ENCODE data around the gene ARFIP2.
A peak's percentile ranks its signal among the peaks of the same experiment; 100 is the strongest.
"Not testable (repeated sequence)": the region's sequence is repeated elsewhere in the genome, so short reads cannot be mapped to it uniquely, and the experiment has no call there.

Gene ARFIP2, protein sequence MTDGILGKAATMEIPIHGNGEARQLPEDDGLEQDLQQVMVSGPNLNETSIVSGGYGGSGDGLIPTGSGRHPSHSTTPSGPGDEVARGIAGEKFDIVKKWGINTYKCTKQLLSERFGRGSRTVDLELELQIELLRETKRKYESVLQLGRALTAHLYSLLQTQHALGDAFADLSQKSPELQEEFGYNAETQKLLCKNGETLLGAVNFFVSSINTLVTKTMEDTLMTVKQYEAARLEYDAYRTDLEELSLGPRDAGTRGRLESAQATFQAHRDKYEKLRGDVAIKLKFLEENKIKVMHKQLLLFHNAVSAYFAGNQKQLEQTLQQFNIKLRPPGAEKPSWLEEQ

DNA sequence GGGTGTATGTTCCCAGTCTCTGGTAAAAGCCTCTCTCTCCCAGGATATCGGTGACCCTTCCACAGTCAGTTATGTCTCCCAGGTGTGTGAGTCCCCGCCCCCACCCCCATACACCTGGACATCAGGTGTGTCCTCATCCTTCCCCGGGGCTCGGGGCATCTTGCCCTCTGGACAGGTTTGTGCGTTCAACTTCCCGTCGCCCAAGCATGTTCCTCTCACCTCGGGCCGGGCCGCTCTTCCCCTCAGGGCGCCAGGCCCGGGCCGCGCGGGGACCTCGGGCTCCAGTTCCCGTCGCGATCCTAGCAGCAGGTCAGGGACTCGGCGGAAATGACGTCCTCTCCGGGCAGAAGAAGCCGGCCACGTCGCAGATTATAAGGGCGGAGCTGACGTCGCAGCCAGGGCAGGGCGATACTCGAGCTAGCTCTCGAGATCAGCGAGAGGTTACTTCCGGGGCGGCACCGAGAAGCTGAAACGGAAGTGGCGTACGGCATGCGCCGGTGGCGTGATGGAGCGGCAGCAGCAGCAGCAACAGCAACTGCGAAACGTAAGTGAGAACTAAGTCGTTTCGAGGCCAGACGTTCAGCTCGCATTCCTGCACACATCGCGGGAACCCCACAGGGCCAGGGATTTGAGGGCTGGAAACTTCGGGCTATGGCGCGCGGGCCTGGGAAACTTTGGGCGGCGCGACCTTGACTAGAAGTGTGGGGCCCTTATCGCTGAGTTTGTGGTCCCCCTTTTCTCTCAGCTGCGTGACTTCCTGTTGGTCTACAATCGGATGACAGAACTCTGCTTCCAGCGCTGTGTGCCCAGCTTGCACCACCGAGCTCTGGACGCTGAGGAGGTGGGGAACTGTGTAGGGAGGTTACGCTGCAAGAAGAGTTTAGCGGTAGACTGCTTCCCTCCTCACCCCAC, at the start of gene ARFIP2, which contains the start of gene TIMM10B:
ARFIP2 (minus strand) TSS at position 320 of the 912 bp plus-strand sequence. CDS start 910 bp downstream, outside the sequence.
TIMM10B (plus strand) TSS at position 490 of the 912 bp plus-strand sequence; CDS start at position 506, 16 bp downstream.
- Mint-ChIP-seq H3K36me3 (peaks cover 45% of the 10 kb centered on the region), H3K4me1 (peaks cover 42% of the 10 kb centered on the region), H3K27me3 (no peaks in the 10 kb centered on the region), H3K27ac (peak within 1 kb of the TSS; percentile 96), H3K4me3 (peak within 1 kb of the TSS; percentile 82), H3K9me3 (no peaks in the 10 kb centered on the region)
- CTCF ChIA-PET, result interaction anchor here (0.8 to 2.5 kb wide), 9 partner anchors 9 to 225 kb away, joined by 3 to 21 read pairs (median 4); no protein-coding TSS in a partner anchor
- peak; percentile 99 for DNase-seq

DNA sequence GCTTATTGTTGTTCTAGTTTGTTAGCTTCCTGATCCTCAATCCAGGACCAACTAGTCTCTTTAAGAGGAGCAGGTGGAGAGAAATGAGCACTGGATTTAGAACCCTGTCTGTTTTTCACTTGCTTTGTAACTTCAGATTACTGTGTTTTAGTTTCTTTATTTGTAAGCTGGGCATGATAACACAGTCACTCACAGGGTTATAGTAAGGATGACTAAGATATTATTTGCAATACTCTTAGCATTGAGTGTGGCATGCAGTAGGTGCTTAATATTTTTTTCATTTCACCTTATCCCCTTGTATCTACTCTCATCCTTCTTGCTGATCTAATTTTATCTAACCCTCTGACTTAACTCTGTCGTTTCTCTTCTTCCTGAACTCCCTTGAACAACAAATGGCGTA, 49.7 kb upstream of the ARFIP2 start:
- peaks cover 14% of the 10 kb centered on the region for H3K36me3 Mint-ChIP-seq
- H3K27me3 Mint-ChIP-seq, result no peaks in the 10 kb centered on the region
- CTCF ChIA-PET, result interaction anchor here (0.7 to 5.6 kb wide), 34 partner anchors 9 to 227 kb away, joined by 3 to 50 read pairs (median 5); partner anchors contain the start of genes ILK, MRPL17, RRP8 and TAF10
- peaks cover 18% of the 10 kb centered on the region for H3K4me1 Mint-ChIP-seq
- no peak overlapping the region for H3K4me3 Mint-ChIP-seq
- no peak for DNase-seq
- no peaks in the 10 kb centered on the region for H3K9me3 Mint-ChIP-seq
- H3K27ac Mint-ChIP-seq, result no peak overlapping the region

DNA sequence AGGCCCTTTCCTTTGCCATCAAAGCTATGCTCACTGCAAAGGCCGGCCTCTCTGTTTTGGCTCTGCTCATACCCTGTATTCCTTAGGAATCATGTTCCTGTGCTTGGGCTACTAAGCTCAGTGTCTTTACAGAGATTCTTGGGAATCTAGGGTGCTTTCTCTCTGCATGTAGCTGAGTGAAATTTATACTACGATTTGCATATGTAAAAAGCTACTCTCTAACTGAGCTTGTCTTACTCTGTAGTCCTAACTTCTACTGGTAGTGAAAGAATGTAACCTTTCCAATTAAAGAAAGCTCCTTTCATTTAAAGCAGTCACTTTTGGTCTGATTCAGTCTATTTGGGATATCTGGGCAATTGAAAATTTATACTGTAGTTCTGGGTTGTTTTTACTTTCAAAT, 48.1 kb upstream of the ARFIP2 start:
- Mint-ChIP-seq H3K27me3 (no peaks in the 10 kb centered on the region), H3K9me3 (no peaks in the 10 kb centered on the region), H3K27ac (no peak overlapping the region), H3K36me3 (peaks cover 25% of the 10 kb centered on the region), H3K4me1 (peaks cover 31% of the 10 kb centered on the region), H3K4me3 (no peak overlapping the region)
- CTCF ChIA-PET, result interaction anchor here (0.9 to 5.6 kb wide), 11 partner anchors 10 to 229 kb away, joined by 3 to 50 read pairs (median 5); partner anchors contain the start of gene MRPL17
- DNase-seq, result no peak

DNA sequence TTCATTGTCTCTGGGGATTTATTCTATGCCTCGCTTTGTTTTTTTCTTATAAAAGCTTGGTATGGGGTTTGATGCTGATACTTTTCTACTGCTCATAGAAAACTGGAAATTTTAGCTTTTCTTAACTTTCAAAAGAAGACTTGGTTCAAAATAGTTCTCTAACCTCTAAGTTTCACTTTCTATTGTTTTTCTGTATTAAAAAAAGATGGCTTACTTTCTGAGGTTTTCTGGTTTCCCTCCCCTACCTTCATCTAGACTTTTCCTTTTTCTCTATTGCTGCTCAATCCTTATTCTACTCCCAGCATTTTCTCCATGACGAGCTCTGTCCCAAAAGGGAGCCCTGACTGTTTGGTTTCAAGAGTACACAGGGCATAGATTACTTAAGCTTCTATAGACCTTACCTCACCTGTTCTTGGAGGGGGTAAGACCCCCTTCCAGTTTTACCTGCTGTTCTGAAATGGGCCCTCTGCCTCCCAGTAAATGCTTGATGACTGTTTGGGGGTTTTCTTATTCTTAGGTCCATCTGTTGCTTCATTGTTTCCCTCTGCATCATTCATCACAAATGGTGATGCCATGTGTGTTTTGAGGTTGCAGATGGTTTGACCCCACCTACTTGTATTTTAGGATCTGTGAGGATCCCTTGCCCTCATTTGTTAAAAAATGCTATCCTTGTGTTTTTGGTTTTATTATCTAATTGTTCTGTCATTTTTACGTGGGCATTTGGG, 45.4 kb upstream of the ARFIP2 start:
- peak overlapping the region; percentile 94 for H3K27ac Mint-ChIP-seq
- H3K4me1 Mint-ChIP-seq, result peaks cover 35% of the 10 kb centered on the region
- CTCF ChIA-PET, result interaction anchor here (0.8 to 1.3 kb wide), 4 partner anchors 44 to 148 kb away, joined by 3 to 4 read pairs (median 3); no protein-coding TSS in a partner anchor
- H3K27me3 Mint-ChIP-seq, result no peaks in the 10 kb centered on the region
- peak overlapping the region; percentile 55 for H3K4me3 Mint-ChIP-seq
- no peaks in the 10 kb centered on the region for H3K9me3 Mint-ChIP-seq
- peaks cover 31% of the 10 kb centered on the region for H3K36me3 Mint-ChIP-seq
- no peak for DNase-seq

DNA sequence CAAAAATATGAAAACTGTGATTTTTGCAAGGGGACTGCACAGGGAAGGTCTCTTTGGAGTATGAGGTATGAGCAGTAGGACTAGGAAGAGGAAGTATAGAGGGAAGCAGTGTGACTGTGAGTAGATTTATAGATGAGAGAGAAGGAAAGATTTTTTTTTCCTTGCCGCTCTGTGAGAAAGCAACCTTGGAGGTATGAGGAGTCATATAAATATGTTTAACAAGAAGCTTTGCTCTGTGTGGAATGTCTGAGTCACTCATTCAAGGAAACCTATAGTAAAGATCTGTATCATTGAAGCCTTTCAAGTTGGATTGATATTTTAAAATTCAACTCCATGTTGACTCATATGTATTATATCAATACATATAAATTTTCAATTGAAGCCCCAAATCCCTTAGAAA, 42.1 kb upstream of the ARFIP2 start:
- Mint-ChIP-seq H3K36me3 (peaks cover 30% of the 10 kb centered on the region), H3K9me3 (no peaks in the 10 kb centered on the region), H3K4me3 (no peak overlapping the region), H3K4me1 (peaks cover 35% of the 10 kb centered on the region), H3K27me3 (no peaks in the 10 kb centered on the region), H3K27ac (no peak overlapping the region)
- DNase-seq, result no peak
- CTCF ChIA-PET, result interaction anchor here (1.1 to 2.1 kb wide), 3 partner anchors 8 to 144 kb away, joined by 3 to 9 read pairs (median 6); no protein-coding TSS in a partner anchor

DNA sequence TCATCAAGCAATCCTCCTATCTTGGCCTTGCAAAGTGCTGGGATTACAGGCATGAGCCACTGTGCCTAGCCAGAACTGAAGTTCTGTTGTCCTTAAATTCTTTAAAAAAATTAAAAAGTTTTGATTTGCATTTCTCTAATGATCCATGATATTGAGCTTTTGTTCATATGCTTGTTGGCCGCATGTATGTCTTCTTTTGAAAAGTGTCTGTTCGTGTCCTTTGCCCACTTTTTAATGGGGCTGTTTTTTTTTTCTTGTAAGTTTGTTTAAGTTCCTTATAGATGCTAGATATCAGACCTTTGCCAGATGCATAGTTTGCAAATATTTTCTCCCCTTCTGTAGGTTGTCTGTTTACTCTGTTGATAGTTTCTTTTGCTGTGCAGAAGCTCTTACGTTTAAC, 40.8 kb upstream of the ARFIP2 start:
- not testable (repeated sequence) for H3K4me3 Mint-ChIP-seq, H3K27me3 Mint-ChIP-seq, DNase-seq, H3K27ac Mint-ChIP-seq, H3K9me3 Mint-ChIP-seq
- Mint-ChIP-seq H3K36me3 (peaks cover 31% of the 10 kb centered on the region), H3K4me1 (peaks cover 28% of the 10 kb centered on the region)
- CTCF ChIA-PET, result interaction anchor here (2.1 kb wide), 1 partner anchor 9 kb away, joined by 6 read pairs; no protein-coding TSS in a partner anchor

DNA sequence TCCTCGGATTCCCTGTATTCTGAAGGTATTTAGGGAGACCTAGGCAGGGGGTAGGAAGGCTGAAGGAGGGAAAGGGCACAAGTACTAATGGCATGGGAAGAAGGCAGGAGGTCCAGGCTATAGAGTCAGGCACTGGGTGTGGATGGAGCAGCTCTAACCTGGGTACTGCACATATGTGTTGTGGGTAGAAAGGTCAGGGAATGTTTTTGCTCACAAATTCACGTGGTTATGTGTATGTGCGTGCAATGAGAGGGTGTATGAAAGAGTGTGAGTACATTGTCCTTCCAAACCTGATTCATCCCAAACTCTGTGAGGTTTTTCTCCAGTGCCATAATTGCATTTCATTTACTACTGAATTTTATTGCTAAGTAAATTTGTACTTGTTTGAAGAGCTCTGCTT, 39.1 kb upstream of the ARFIP2 start:
- peaks cover 32% of the 10 kb centered on the region for H3K36me3 Mint-ChIP-seq
- DNase-seq, result no peak
- peaks cover 14% of the 10 kb centered on the region for H3K4me1 Mint-ChIP-seq
- H3K9me3 Mint-ChIP-seq, result no peaks in the 10 kb centered on the region
- no peak overlapping the region for H3K4me3 Mint-ChIP-seq
- H3K27me3 Mint-ChIP-seq, result no peaks in the 10 kb centered on the region
- no peak overlapping the region for H3K27ac Mint-ChIP-seq
- CTCF ChIA-PET, result interaction anchor here (0.6 to 3.0 kb wide), 4 partner anchors 10 to 148 kb away, joined by 3 to 15 read pairs (median 3); no protein-coding TSS in a partner anchor

DNA sequence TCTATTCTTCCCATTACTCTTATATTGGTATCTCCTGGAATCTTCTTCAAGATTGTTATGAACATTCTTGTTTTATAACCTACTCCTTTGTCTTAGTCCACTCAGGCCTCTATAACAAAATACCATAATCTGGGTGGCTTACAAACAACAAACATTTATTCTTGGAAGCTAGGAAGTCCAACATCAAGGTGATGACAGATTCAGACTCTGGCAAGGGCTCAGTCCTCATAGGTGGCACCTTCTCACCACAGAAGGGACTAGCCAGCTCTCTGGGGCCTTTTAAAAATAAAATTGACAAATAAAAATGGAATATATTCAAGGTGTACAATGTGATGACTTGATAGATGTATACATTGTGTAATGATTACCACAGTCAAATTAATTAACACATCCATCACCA, 35.7 kb upstream of the ARFIP2 start:
- Mint-ChIP-seq H3K27ac (no peak overlapping the region), H3K4me1 (no peaks in the 10 kb centered on the region), H3K36me3 (peaks cover 32% of the 10 kb centered on the region), H3K4me3 (no peak overlapping the region), H3K27me3 (no peaks in the 10 kb centered on the region), H3K9me3 (no peaks in the 10 kb centered on the region)
- no peak for DNase-seq
- CTCF ChIA-PET, result no interaction called here

DNA sequence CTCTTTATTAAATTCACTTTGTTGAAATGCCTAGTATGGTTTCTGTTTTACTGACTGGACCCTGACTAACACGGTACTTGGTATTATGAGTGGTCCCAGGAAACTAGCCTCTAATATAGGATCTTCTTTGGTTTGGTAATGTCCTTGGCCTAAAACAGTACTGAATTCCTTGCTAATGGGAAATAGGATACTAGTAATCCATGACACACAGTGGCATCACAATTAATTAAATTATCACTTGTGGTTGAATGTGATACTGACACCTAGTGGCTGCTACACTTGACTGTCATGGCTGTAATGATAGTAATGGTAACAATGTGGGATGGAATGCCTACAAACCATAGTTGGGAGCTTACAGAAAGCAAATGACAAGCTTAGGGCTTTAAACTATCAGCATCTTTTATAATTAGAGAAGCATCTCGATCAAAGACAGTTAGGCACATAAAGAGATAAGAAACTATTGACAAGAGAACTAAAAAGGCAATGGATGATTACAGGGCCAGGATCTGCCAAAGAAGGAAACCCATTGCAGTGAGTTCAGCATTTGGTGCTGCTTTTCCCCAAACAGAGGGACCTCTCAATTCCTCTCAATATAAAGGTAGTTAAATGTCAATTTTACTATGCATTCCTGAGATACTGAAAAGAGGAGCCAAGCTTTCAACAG, 24.6 kb upstream of the ARFIP2 start:
- H3K27ac Mint-ChIP-seq, result no peak overlapping the region
- DNase-seq, result no peak
- no peak overlapping the region for H3K4me3 Mint-ChIP-seq

DNA sequence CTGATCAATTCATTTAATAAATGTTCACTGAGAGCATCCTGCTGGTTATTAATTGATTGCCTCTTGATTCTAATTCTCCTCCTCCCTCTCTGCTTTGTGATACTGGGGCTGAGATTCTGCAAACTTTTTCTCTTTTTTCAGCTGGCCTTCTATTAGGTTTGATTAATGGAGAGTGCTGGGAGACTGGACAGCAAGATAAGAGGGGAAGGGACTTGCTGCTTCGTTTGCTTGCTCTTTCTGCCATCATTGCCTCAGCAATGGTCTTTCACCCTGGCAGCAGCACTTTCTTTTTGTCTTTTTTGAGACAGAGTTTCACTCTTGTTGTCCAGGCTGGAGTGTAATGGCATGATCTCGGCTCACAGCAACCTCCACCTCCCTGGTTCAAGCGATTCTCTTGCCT, 23.0 kb upstream of the ARFIP2 start:
- H3K27me3 Mint-ChIP-seq, result no peaks in the 10 kb centered on the region
- no peaks in the 10 kb centered on the region for H3K9me3 Mint-ChIP-seq
- CTCF ChIA-PET, result interaction anchor here (0.9 to 7.0 kb wide), 9 partner anchors 11 to 126 kb away, joined by 3 to 141 read pairs (median 4); no protein-coding TSS in a partner anchor
- peaks cover 3% of the 10 kb centered on the region for H3K4me1 Mint-ChIP-seq
- H3K36me3 Mint-ChIP-seq, result peaks cover 10% of the 10 kb centered on the region
- DNase-seq, result no peak
- H3K27ac Mint-ChIP-seq, result no peak overlapping the region
- H3K4me3 Mint-ChIP-seq, result no peak overlapping the region

More for the DNA sequence above, 24.6 kb upstream of the ARFIP2 start:
- Mint-ChIP-seq H3K9me3 (no peaks in the 10 kb centered on the region), H3K4me1 (peaks cover 3% of the 10 kb centered on the region), H3K36me3 (peaks cover 13% of the 10 kb centered on the region), H3K27me3 (no peaks in the 10 kb centered on the region)
- CTCF ChIA-PET, result interaction anchor here (0.7 to 7.0 kb wide), 23 partner anchors 11 to 253 kb away, joined by 3 to 141 read pairs (median 5); partner anchors contain the start of genes APBB1, HPX and TIMM10B

DNA sequence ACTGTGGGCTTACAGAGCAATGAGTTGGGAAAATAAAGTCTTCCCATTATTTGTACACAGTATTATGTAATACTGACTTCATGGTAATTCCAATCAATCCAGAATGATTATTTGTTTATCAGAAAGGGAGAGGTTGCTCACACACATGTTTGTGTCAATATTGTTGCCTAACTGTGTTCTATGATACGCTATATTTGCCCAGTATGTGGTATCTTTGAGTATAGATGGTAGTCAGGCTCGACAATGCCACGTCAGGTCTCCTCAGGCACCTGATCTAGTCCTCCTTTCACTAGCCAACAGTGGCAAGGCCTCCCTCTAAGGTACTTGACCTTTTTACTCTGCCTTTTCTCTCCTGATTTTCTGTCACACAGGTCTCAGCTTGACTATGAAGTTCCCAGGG, 21.3 kb upstream of the ARFIP2 start:
- no peaks in the 10 kb centered on the region for H3K9me3 Mint-ChIP-seq
- H3K4me3 Mint-ChIP-seq, result no peak overlapping the region
- no peaks in the 10 kb centered on the region for H3K27me3 Mint-ChIP-seq
- H3K27ac Mint-ChIP-seq, result no peak overlapping the region
- H3K4me1 Mint-ChIP-seq, result peaks cover 3% of the 10 kb centered on the region
- CTCF ChIA-PET, result interaction anchor here (0.7 to 4.3 kb wide), 2 partner anchors 59 to 124 kb away, joined by 3 to 21 read pairs; no protein-coding TSS in a partner anchor
- DNase-seq, result no peak
- peaks cover 10% of the 10 kb centered on the region for H3K36me3 Mint-ChIP-seq

DNA sequence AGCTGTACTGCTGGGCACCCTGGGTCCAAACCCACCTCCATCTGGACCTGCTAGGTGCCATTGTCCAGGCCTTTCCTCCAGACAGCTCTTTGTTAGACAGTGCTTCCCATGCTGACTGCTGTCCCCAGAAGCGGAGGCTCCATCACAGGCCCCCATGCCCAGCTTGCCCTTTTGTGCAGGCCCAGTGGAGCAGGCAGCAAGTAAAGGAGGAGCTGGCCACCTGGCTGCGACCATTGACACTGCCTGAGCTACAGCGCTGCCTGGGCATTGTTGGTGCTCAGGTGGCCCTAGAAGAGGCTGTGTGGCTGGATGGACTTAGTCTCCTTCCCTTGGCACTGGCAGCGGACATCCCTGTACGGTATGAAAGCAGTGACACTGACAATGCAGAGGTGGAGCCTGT, 17.4 kb upstream of the ARFIP2 start:
- Mint-ChIP-seq H3K4me1 (peaks cover 3% of the 10 kb centered on the region), H3K27ac (no peak overlapping the region), H3K4me3 (no peak overlapping the region), H3K9me3 (no peaks in the 10 kb centered on the region), H3K36me3 (peaks cover 6% of the 10 kb centered on the region), H3K27me3 (no peaks in the 10 kb centered on the region)
- DNase-seq, result no peak
- CTCF ChIA-PET, result interaction anchor here (1.1 to 4.3 kb wide), 5 partner anchors 9 to 185 kb away, joined by 3 to 21 read pairs (median 4); partner anchors contain the start of gene MRPL17

DNA sequence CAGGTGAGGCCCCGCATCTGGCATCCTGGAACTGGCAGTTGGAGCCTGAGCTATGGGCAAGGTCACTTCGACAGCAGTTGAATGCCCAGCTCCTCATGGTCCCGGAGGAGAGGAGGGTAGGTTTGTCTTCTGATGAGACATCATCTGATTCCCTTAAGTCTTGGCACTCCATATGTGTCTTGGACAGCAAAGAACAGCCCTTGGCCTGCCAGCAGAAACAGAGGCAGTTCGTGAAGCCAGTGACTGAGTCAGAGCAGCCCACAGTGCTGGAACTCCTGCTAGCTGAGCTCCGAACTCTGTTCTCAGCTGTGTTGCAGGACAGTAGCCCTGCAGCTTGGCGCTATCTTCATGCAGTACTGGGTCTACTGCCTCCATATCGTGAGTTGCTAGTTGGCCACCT, 17.0 kb upstream of the ARFIP2 start:
- Mint-ChIP-seq H3K9me3 (no peaks in the 10 kb centered on the region), H3K27me3 (no peaks in the 10 kb centered on the region), H3K36me3 (peaks cover 4% of the 10 kb centered on the region), H3K4me3 (no peak overlapping the region), H3K27ac (no peak overlapping the region), H3K4me1 (peaks cover 3% of the 10 kb centered on the region)
- DNase-seq, result no peak
- CTCF ChIA-PET, result interaction anchor here (1.0 to 1.5 kb wide), 4 partner anchors 9 to 185 kb away, joined by 3 to 5 read pairs (median 4); partner anchors contain the start of gene MRPL17

All from activated naive CD4-positive, alpha-beta T cell treated with anti-CD3 and anti-CD28 coated beads, Interleukin-2, amount 10 ng/mL, durations not matched to agents 7 days and 5 days (primary cell).